Kidney epithelial cell (primary cell): Measurements from ENCODE around the gene RMDN2. TPM values are rescaled to one million over a fixed set of nuclear protein-coding genes. Genes with fewer than 3 reads are reported as not detected.

Experiments
- DNase-seq: peaks from one replicate; pipeline ENCODE4 v3.0.0-alpha.2; 2010; ENCODE audit warnings: low read depth
- H3K27me3 ChIP-seq: 2 replicates; pipeline ENCODE4 v1.6.0; 2011; ENCODE audit warnings: low read length; ENCODE audit not compliant: control insufficient read depth, insufficient read depth
- H3K36me3 ChIP-seq: 2 replicates; pipeline ENCODE4 v1.5.1; 2011; ENCODE audit warnings: low read length; ENCODE audit not compliant: control insufficient read depth, insufficient read depth
- H3K4me3 ChIP-seq: 2 replicates; pipeline ENCODE4 v1.5.1; 2011; ENCODE audit warnings: low read depth, mild to moderate bottlenecking, control low read depth, low read length
- total RNA-seq: library from RNA; depleted of rRNA; stranded (reverse); fragments of >200 nt; gene quantifications from 2 replicates; pipeline ENCODE4 v1.2.3, GENCODE V29; 2015
- TF ChIP-seq, protein P1 (sequence below): IDR thresholded peaks from 2 replicates; pipeline ENCODE4 v1.5.1; 2011; ENCODE audit warnings: mild to moderate bottlenecking, moderate library complexity, low read length, control low read depth, inconsistent platforms; ENCODE audit not compliant: insufficient read depth, poor library complexity, severe bottlenecking

The RMDN2 gene
- total RNA-seq, 1 donor from 2014 or later, result 2.7 TPM

DNA sequence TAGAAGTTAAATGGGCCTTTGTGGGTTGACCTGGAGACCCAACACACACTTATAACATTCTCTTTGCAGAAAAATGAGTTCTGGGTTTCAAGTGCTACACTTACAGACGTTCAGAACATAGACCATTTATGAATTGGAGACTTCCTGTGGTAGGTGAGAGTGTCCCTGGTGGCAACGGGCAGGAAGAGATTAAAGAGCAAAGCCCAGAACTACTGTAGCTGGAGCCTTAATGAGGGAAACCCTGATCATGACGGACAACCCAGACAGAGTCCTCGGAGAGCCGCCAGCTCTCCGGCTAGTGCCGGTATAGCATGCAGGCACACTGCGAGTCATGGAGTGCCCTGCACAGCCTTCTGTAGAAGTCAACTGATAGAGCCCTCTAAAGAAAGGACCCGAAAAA, 44.5 kb upstream of the RMDN2 start:
- no peaks in the 10 kb centered on the region for H3K36me3 ChIP-seq
- H3K4me3 ChIP-seq, result no peak overlapping the region
- TF ChIP-seq, protein P1, sequence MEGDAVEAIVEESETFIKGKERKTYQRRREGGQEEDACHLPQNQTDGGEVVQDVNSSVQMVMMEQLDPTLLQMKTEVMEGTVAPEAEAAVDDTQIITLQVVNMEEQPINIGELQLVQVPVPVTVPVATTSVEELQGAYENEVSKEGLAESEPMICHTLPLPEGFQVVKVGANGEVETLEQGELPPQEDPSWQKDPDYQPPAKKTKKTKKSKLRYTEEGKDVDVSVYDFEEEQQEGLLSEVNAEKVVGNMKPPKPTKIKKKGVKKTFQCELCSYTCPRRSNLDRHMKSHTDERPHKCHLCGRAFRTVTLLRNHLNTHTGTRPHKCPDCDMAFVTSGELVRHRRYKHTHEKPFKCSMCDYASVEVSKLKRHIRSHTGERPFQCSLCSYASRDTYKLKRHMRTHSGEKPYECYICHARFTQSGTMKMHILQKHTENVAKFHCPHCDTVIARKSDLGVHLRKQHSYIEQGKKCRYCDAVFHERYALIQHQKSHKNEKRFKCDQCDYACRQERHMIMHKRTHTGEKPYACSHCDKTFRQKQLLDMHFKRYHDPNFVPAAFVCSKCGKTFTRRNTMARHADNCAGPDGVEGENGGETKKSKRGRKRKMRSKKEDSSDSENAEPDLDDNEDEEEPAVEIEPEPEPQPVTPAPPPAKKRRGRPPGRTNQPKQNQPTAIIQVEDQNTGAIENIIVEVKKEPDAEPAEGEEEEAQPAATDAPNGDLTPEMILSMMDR, result no peak
- no peak for DNase-seq
- no peaks in the 10 kb centered on the region for H3K27me3 ChIP-seq

DNA sequence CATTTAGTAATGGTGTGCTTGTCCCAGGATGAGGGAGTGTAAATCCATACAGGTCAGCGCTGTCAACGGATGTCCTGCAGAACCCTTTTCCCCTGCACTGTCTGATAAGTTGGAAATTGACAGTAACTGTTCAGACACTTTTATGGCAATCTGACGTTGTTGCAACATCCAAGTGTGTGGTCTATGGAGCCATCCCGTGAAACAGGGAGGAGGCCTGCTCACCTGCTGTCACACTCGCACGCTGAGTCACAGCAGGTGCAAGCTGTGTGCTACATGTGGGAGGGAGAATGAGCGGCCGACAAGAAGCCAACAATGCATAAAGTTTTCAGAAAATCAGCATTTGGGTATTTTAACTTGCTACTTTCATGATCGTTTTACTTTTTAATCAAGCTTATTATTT, 43.7 kb upstream of the RMDN2 start:
- DNase-seq, result no peak
- TF ChIP-seq, protein P1, result no peak
- H3K4me3 ChIP-seq, result no peak overlapping the region
- H3K36me3 ChIP-seq, result no peaks in the 10 kb centered on the region
- H3K27me3 ChIP-seq, result no peaks in the 10 kb centered on the region

DNA sequence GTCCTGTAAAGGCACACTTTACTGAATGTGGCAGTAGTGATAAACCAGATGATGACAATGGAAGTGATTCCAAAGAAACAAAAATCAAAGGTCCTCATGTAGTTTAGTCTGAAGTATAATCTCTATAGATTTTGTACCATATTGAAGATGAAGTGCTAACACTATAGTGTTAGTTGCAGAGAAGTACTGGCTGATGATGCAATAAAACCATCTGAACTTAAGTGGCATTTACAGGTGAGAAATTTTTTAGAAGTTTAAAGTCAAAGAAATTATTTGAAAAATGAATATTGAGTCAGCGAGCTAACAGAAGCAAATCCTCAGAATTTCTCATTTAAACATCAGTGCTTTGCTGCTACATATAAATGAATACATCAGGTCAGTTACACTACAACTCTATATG, 43.1 kb upstream of the RMDN2 start:
- DNase-seq, result no peak
- TF ChIP-seq, protein P1, result no peak
- Histone ChIP-seq H3K4me3 (no peak overlapping the region), H3K27me3 (no peaks in the 10 kb centered on the region), H3K36me3 (no peaks in the 10 kb centered on the region)

GRCh38 chr2:37883518-37883917, 41.6 kb upstream of the RMDN2 start:
- TF ChIP-seq, protein P1, result no peak
- H3K36me3 ChIP-seq, result no peaks in the 10 kb centered on the region
- no peak overlapping the region for H3K4me3 ChIP-seq
- DNase-seq, result no peak
- H3K27me3 ChIP-seq, result no peaks in the 10 kb centered on the region

DNA sequence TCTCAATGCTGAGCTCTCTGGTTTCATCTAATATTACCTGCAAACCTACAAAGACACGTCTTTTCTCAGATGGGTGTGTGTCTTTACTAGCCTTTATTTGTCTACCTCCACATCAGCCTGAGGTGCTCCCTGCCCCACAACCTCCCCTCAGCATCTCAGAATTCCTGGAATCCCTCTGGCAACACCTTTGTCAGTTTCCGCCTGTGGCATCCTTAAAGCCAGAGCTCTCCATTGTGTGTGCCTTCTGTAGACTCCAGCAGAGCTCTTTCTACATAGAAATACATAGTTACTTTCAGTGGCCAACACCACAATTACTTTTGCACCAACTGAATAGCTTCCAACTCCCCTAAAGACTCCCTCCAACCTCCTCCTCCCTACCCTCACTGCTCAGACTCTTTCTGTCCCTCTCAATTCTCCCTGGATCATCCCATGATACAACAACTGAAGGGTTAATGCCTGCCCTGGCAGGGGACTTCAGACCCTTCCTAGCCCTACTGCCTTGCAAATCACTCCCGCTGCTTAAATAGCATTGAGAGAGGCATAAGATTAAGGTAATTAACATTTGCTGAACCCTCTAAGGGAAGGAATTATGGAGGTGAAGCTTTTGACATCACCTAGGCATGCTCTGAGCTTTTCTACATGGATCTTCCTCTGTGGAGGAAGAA, 39.6 kb upstream of the RMDN2 start:
- Histone ChIP-seq H3K27me3 (no peaks in the 10 kb centered on the region), H3K4me3 (no peak overlapping the region), H3K36me3 (no peaks in the 10 kb centered on the region)
- no peak for DNase-seq
- TF ChIP-seq, protein P1, result no peak

DNA sequence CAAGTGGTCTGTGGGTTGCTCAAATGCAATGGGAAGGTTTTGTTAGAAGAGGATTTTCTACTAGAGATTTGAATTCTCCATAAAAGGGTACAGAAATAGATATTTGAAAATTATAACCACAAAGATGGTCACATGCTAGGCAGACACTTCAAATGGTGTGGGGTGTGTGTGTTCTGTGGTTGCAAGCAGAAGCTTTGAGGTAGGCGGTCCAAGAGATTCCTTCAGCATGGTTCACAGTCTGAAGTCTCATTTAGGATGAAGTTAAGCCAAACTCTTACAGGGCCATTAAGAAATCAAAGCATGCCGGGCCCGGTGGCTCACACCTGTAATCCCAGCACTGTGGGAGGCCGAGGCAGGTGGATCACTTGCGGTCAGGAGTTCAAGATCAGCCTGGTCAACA, 38.3 kb upstream of the RMDN2 start:
- no peaks in the 10 kb centered on the region for H3K27me3 ChIP-seq
- no peaks in the 10 kb centered on the region for H3K36me3 ChIP-seq
- TF ChIP-seq, protein P1, result no peak
- no peak for DNase-seq
- H3K4me3 ChIP-seq, result no peak overlapping the region
